NCI-H748 treated with DMSO at 0.1 percent for 48 hours (cell line): ENCODE results near the gene CLEC20A.

Source experiments
- DNase-seq: peaks from one replicate; lab custom pipeline; 2025; lab: John Stamatoyannopoulos, UW

Gene CLEC20A

GRCh38 chr1:178498896-178499675, 2.3 kb upstream of the CLEC20A start:
- no peak for DNase-seq

GRCh38 chr1:178497903-178498478, 1.2 kb upstream of the CLEC20A start:
- no peak for DNase-seq

- no peak for DNase-seq
Observed at GRCh38 chr1:178495741-178496409, 889 bp downstream of the CLEC20A start.

- DNase-seq = no peak
Observed at GRCh38 chr1:178495158-178495557, 1.6 kb downstream of the CLEC20A start.

GRCh38 chr1:178494569-178494971, 2.2 kb downstream of the CLEC20A start:
- DNase-seq = no peak

- DNase-seq = no peak
Observed at GRCh38 chr1:178493301-178493741, 3.4 kb downstream of the CLEC20A start.

GRCh38 chr1:178492341-178492740, 4.4 kb downstream of the CLEC20A start:
- DNase-seq = no peak

- no peak for DNase-seq
Observed at GRCh38 chr1:178491721-178492120, 5.0 kb downstream of the CLEC20A start.

GRCh38 chr1:178490967-178491366, 5.8 kb downstream of the CLEC20A start:
- DNase-seq = no peak

GRCh38 chr1:178490136-178490535, 6.6 kb downstream of the CLEC20A start:
- no peak for DNase-seq

- DNase-seq = no peak
Observed at GRCh38 chr1:178489399-178489798, 7.4 kb downstream of the CLEC20A start.

- no peak for DNase-seq
Observed at GRCh38 chr1:178488393-178488792, 8.4 kb downstream of the CLEC20A start.

- no peak for DNase-seq
Observed at GRCh38 chr1:178487070-178487615, 9.6 kb downstream of the CLEC20A start.

- no peak for DNase-seq
Observed at GRCh38 chr1:178486100-178487069, 10.4 kb downstream of the CLEC20A start.

- DNase-seq = no peak
Observed at GRCh38 chr1:178485541-178485981, 11.2 kb downstream of the CLEC20A start.

- no peak for DNase-seq
Observed at GRCh38 chr1:178484698-178485225, 12.0 kb downstream of the CLEC20A start.

GRCh38 chr1:178483251-178483957, 13.4 kb downstream of the CLEC20A start:
- DNase-seq = no peak

GRCh38 chr1:178477841-178478240, 18.9 kb downstream of the CLEC20A start:
- DNase-seq = no peak

GRCh38 chr1:178477373-178477772, 19.4 kb downstream of the CLEC20A start:
- no peak for DNase-seq

GRCh38 chr1:178472531-178472930, 24.2 kb downstream of the CLEC20A start:
- no peak for DNase-seq
